GM18526 (cell line): ENCODE data around the gene DHCR24.

Experiments used
- POLR2A ChIP-seq: IDR thresholded peaks from 3 replicates; pipeline ENCODE4 v1.6.1; 2011; ENCODE audit not compliant: insufficient read length; ENCODE audit errors: extremely low read depth

The DHCR24 gene

GRCh38 chr1:54886724-54887664 lies at the start of gene DHCR24:
Gene DHCR24, minus strand, starts transcription at chr1:54887195. Its CDS starts 76 bp downstream, at chr1:54887119.
- TF ChIP-seq POLR2A = peak; percentile 96

GRCh38 chr1:54936791-54937190 lies 49.8 kb upstream of the DHCR24 start:
- no peak for TF ChIP-seq POLR2A

- no peak for TF ChIP-seq POLR2A
Measured at GRCh38 chr1:54934869-54935268, 47.9 kb upstream of the DHCR24 start.

GRCh38 chr1:54931275-54931840 lies 44.4 kb upstream of the DHCR24 start:
- no peak for TF ChIP-seq POLR2A

GRCh38 chr1:54929700-54930099 lies 42.7 kb upstream of the DHCR24 start:
- no peak for TF ChIP-seq POLR2A

GRCh38 chr1:54928327-54928726 lies 41.3 kb upstream of the DHCR24 start:
- no peak for TF ChIP-seq POLR2A

- no peak for TF ChIP-seq POLR2A
Measured at GRCh38 chr1:54927472-54928240, 40.7 kb upstream of the DHCR24 start.

GRCh38 chr1:54926970-54927369 lies 40.0 kb upstream of the DHCR24 start:
- no peak for TF ChIP-seq POLR2A

- TF ChIP-seq POLR2A = no peak
Measured at GRCh38 chr1:54922921-54923421, 36.0 kb upstream of the DHCR24 start.

- no peak for TF ChIP-seq POLR2A
Measured at GRCh38 chr1:54922040-54922761, 35.2 kb upstream of the DHCR24 start.

- TF ChIP-seq POLR2A = no peak
Measured at GRCh38 chr1:54919367-54920359, 32.7 kb upstream of the DHCR24 start.

- TF ChIP-seq POLR2A = no peak
Measured at GRCh38 chr1:54906586-54906985, 19.6 kb upstream of the DHCR24 start.

- no peak for TF ChIP-seq POLR2A
Measured at GRCh38 chr1:54904476-54905048, 17.6 kb upstream of the DHCR24 start.
